Right renal pelvis (tissue), 4 donors: ENCODE results near the gene NPTN. TPM values are rescaled to one million over a fixed set of nuclear protein-coding genes. Genes with fewer than 3 reads are reported as not detected.

Experiments
- DNase-seq, 4 donors: peaks; one replicate each; pipeline ENCODE4 v3.0.0-alpha.2; 2013; ENCODE audit warnings: low read depth in 4 of 4, low spot score in 3 of 4, missing footprints in 1 of 4
- polyA plus RNA-seq, 4 donors: library from polyadenylated mRNA; unstranded; fragments of 120-200 nt; gene quantifications; one replicate each; pipeline ENCODE4 v1.2.1, GENCODE V29; 2013; ENCODE audit not compliant: insufficient read length in 4 of 4

The NPTN gene
- polyA plus RNA-seq, 4 donors, result 180 to 205 (median 198) TPM

- DNase-seq, result no peak
Measured at GRCh38 chr15:73633991-73634495, 854 bp upstream of the NPTN start.

GRCh38 chr15:73632670-73633058 lies 525 bp downstream of the NPTN start:
- DNase-seq, result no peak

- no peak for DNase-seq
Measured at GRCh38 chr15:73631915-73632669, 1.1 kb downstream of the NPTN start.

GRCh38 chr15:73630921-73631362 lies 2.2 kb downstream of the NPTN start:
- no peak for DNase-seq

GRCh38 chr15:73629798-73630429 lies 3.3 kb downstream of the NPTN start:
- DNase-seq, result no peak

GRCh38 chr15:73628976-73629797 lies 4.0 kb downstream of the NPTN start:
- no peak for DNase-seq

- no peak for DNase-seq
Measured at GRCh38 chr15:73628102-73628501, 5.1 kb downstream of the NPTN start.

- no peak for DNase-seq
Measured at GRCh38 chr15:73626072-73626471, 7.1 kb downstream of the NPTN start.

- DNase-seq, result no peak
Measured at GRCh38 chr15:73624530-73624929, 8.7 kb downstream of the NPTN start.

- no peak for DNase-seq
Measured at GRCh38 chr15:73621286-73621826, 11.8 kb downstream of the NPTN start.

- no peak for DNase-seq
Measured at GRCh38 chr15:73620078-73620477, 13.1 kb downstream of the NPTN start.

- no peak for DNase-seq
Measured at GRCh38 chr15:73617913-73618312, 15.3 kb downstream of the NPTN start.

GRCh38 chr15:73617301-73617831 lies 15.8 kb downstream of the NPTN start:
- no peak for DNase-seq

GRCh38 chr15:73608941-73609340 lies 24.2 kb downstream of the NPTN start:
- no peak for DNase-seq

- no peak for DNase-seq
Measured at GRCh38 chr15:73608475-73608874, 24.7 kb downstream of the NPTN start.

- no peak for DNase-seq
Measured at GRCh38 chr15:73607843-73608242, 25.3 kb downstream of the NPTN start.

GRCh38 chr15:73607405-73607804 lies 25.8 kb downstream of the NPTN start:
- DNase-seq, result no peak

- no peak for DNase-seq
Measured at GRCh38 chr15:73605759-73606436, 27.3 kb downstream of the NPTN start.

- no peak for DNase-seq
Measured at GRCh38 chr15:73604477-73604876, 28.7 kb downstream of the NPTN start.

GRCh38 chr15:73602992-73603391 lies 30.2 kb downstream of the NPTN start:
- DNase-seq, result no peak
